ENCODE results near the gene ADGB. TPM values are rescaled to one million over a fixed set of nuclear protein-coding genes. Genes with fewer than 3 reads are reported as not detected.

The ADGB gene
- total RNA-seq, 6 experiments from 2014 or later: not detected

- Mint-ChIP-seq H3K27ac (no peak overlapping the region), H3K4me3 (no peak overlapping the region), H3K4me1 (ENCODE audit: low read depth) (no peaks in the 10 kb centered on the region), H3K36me3 (ENCODE audit: low read depth) (no peaks in the 10 kb centered on the region), H3K9me3 (no peaks in the 10 kb centered on the region), H3K27me3 (ENCODE audit: insufficient read depth) (peaks cover 6% of the 10 kb centered on the region)
- TF ChIP-seq, protein P1, sequence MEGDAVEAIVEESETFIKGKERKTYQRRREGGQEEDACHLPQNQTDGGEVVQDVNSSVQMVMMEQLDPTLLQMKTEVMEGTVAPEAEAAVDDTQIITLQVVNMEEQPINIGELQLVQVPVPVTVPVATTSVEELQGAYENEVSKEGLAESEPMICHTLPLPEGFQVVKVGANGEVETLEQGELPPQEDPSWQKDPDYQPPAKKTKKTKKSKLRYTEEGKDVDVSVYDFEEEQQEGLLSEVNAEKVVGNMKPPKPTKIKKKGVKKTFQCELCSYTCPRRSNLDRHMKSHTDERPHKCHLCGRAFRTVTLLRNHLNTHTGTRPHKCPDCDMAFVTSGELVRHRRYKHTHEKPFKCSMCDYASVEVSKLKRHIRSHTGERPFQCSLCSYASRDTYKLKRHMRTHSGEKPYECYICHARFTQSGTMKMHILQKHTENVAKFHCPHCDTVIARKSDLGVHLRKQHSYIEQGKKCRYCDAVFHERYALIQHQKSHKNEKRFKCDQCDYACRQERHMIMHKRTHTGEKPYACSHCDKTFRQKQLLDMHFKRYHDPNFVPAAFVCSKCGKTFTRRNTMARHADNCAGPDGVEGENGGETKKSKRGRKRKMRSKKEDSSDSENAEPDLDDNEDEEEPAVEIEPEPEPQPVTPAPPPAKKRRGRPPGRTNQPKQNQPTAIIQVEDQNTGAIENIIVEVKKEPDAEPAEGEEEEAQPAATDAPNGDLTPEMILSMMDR (IDR thresholded peaks at IDR 0.05): no peak
- no peak for DNase-seq
Measured at GRCh38 chr6:146701632-146702031, 102.9 kb downstream of the ADGB start.

- Mint-ChIP-seq H3K27ac (no peak overlapping the region), H3K36me3 (ENCODE audit: low read depth) (no peaks in the 10 kb centered on the region), H3K9me3 (no peaks in the 10 kb centered on the region), H3K27me3 (ENCODE audit: insufficient read depth) (peaks cover 6% of the 10 kb centered on the region; the same call in 1 of the 2 replicates), H3K4me1 (ENCODE audit: low read depth) (no peaks in the 10 kb centered on the region), H3K4me3 (no peak overlapping the region)
- TF ChIP-seq, protein P1 (IDR thresholded peaks at IDR 0.05): no peak
- DNase-seq: no peak
Measured at GRCh38 chr6:146709036-146709622, 110.4 kb downstream of the ADGB start.

DNA sequence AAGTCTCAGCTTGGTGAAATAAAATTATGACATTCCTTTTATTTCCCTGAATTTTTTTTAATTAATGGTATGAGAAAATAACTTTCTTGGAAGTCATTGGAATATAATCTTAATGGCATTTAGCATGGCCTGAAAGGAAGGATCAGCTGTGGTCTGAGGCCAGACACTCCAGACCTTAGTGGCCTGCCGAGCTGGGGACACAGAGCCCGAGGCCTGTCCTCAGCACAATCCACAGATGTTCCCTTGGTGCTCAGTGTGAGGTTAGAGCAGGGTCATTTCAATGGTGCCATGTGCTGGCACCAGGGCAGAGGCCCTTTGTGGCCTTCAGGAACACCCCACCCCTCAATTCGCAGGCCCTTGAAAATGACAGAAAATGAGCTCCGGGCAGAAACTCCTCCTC lies 120.6 kb downstream of the ADGB start:
- Mint-ChIP-seq H3K36me3 (ENCODE audit: low read depth) (no peaks in the 10 kb centered on the region), H3K4me1 (ENCODE audit: low read depth) (no peaks in the 10 kb centered on the region), H3K27me3 (ENCODE audit: insufficient read depth) (no peaks in the 10 kb centered on the region; the same call in 1 of the 2 replicates), H3K27ac (no peak overlapping the region), H3K4me3 (no peak overlapping the region), H3K9me3 (no peaks in the 10 kb centered on the region)
- TF ChIP-seq, protein P1 (IDR thresholded peaks at IDR 0.05): no peak
- DNase-seq: no peak

GRCh38 chr6:146739696-146740095 lies 140.9 kb downstream of the ADGB start:
- Mint-ChIP-seq H3K4me1 (ENCODE audit: low read depth) (peaks cover 18% of the 10 kb centered on the region), H3K27me3 (ENCODE audit: insufficient read depth) (no peaks in the 10 kb centered on the region), H3K27ac (no peak overlapping the region), H3K4me3 (no peak overlapping the region), H3K36me3 (ENCODE audit: low read depth) (no peaks in the 10 kb centered on the region), H3K9me3 (no peaks in the 10 kb centered on the region)
- no peak for DNase-seq
- TF ChIP-seq, protein P1 (IDR thresholded peaks at IDR 0.05): no peak

GRCh38 chr6:146741609-146742008 lies 142.8 kb downstream of the ADGB start:
- Mint-ChIP-seq H3K36me3 (ENCODE audit: low read depth) (no peaks in the 10 kb centered on the region), H3K9me3 (no peaks in the 10 kb centered on the region), H3K4me3 (no peak overlapping the region), H3K4me1 (ENCODE audit: low read depth) (peaks cover 18% of the 10 kb centered on the region), H3K27ac (no peak overlapping the region), H3K27me3 (ENCODE audit: insufficient read depth) (no peaks in the 10 kb centered on the region)
- DNase-seq: peak; percentile 5
- TF ChIP-seq, protein P1 (IDR thresholded peaks at IDR 0.05): no peak
